OCI-M2 (cell line): ENCODE measurements around the gene C14orf39.
A peak's percentile ranks its signal among the peaks of the same experiment; 100 is the strongest.

ENCODE experiments used
- DNase-seq: peaks from one replicate; lab custom pipeline; 2025; ENCODE audit not compliant: unreplicated experiment; lab: John Stamatoyannopoulos, UW

The C14orf39 gene, protein sequence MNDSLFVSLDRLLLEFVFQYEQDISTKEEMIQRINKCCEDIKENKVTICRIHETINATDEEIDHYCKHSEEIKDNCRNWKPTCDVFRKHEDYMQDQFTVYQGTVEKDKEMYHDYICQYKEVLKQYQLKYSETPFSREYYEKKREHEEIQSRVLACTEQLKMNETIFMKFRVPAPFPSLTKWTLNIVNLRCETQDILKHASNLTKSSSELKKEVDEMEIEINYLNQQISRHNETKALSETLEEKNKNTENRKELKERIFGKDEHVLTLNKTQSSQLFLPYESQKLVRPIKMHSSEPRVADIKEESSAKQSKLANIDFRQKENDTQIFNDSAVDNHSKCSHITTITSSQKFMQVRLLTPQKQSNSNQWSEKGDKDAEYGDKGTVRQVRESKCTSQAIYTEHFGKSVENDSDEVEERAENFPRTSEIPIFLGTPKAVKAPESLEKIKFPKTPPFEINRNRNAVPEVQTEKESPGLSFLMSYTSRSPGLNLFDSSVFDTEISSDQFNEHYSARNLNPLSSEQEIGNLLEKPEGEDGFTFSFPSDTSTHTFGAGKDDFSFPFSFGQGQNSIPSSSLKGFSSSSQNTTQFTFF

DNA sequence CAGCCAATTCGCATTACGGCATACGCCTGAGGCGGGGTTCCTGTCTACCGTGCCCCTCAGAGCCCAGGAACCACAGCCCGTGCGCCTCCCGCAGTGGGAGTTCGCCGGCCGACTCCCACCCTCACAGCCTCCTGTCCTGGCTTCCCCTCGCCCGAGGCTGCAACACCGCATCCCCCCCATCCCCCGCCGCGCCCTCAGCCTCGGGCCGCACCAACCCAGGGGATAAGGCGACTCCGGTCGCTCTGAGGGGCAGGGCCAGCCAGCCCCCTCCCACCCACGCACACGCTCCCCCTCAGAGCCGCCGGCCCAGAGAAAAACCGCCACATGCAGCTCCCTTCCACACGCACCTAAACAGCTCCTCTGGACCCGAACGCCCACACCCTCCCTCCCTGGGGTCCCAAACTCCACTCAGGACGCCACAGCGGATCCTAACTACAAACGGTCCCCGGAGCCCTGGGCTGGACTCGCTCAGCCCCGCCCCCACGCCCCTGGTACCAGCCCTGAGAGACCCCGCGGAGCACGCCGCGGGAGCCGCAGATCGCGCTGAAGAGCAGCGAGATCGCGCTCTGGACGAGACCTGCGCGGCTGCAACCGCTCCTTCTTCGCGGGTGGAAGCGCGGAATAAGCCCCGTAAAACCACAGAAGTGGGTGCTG lies at the start of gene C14orf39:
TSS of gene C14orf39 (minus strand) at position 466 of the 654 bp plus-strand sequence. CDS start 985 bp downstream, outside the sequence.
- DNase-seq, result peak; percentile 89

DNA sequence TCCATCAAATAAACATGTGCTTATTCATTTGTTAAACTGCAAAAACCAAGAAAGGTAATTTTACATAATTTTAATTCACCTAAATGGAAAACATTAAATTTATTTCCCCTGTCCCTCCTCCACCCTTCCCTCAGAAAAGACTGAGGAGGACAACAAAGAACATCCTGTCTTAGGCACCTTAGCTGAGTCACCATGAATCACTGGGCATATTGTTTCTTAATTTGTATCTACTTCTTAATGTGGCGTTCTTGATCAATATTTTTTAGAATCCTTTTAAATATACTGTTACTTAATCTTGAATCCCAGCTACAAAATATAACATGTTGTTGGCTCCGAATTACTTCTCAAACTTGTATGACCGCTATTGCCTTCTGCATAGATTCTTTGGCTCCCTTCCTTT lies 46.6 kb upstream of the C14orf39 start:
- DNase-seq, result no peak

DNA sequence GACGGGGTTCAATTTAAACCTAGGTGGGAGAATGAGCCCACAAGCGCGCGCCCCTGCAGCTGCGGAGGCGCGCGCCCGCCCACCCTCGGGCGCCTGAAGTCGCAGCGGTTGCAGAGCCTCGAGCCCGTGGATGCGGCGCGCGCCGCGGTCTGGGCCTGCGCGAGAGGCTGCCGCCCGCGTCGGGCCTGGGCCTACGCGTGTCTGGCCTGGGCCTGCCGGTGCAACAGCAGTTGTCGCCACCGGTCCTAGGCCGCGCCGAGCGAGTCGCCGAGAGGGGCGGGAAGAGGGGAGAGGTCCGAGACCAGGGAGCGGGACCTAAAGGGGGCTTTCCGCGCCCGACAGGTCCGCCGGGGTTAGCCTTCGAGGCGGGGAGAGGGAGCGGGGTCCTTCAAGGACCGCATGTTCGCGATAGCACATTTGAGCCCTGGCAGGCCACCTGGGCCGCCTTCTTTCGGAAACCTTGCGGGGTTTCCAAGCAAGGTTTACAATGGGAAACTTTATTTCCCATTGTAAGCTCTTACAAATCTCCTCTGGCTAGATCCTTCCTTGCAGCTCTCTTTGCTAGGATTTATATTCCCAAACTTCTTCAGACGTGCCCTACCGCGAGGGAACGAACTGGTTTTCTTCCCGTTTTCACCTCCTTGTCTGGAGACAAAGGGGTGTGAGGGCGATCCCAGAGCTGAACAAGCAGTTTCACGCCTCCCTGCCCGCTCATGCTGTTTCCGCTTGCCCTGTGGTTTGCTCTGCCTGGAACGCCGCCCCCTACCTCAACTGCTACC lies 29.8 kb upstream of the C14orf39 start:
- no peak for DNase-seq

DNA sequence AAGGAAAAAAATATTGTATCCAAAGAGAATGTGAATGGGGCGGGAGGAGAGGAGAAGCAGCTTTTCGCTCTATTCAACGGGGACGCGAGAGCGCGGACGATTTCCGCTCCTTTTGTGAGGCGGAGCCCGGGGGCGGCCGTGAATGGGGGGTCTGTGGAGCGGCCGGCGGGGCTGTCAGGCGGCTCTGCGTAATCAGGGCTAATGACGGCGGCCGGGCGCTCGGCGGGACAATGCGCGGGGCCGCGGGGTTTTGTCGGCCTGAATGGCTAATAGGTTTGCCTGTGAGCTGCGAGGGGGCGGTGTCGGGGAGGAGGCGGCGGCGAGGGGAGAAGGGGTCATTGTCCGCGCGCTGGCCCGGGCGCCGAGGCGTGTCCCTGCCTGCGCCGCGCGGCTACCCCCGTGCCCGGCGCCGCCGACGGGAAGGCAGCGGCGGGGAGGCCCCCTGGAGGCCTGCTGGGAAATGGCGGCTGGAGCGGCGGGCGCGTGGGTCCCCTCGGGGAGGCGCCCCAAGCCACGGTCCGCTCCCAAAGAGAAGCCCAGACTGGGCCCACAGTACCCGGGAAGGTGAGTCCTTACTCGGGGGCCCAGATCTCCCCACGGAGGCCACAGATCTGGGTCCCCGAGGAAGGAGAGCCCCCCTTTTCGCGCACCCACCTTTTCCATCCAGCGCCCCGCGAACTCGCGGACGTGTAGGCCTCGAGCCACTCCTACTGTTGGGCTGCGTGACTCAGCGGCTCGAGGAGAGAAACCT lies 29.1 kb upstream of the C14orf39 start:
- no peak for DNase-seq

DNA sequence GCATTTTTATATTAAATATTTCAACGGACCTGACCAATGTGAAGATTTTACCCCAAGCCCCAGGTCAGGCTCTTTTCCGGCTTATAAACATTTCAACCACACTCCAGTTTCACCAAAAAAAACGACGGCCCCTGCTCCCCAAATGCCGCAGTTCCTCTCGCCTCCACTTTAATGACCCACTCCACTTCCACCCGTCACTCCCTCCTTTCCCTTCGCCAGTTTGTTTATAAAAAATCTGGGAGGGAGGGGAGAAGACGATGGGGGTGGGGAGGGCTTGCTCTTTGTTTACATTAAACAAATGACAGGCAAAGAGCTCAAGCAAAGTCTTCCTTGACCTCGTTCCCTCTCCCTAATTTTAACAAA lies 28.5 kb upstream of the C14orf39 start:
- DNase-seq, result no peak

DNA sequence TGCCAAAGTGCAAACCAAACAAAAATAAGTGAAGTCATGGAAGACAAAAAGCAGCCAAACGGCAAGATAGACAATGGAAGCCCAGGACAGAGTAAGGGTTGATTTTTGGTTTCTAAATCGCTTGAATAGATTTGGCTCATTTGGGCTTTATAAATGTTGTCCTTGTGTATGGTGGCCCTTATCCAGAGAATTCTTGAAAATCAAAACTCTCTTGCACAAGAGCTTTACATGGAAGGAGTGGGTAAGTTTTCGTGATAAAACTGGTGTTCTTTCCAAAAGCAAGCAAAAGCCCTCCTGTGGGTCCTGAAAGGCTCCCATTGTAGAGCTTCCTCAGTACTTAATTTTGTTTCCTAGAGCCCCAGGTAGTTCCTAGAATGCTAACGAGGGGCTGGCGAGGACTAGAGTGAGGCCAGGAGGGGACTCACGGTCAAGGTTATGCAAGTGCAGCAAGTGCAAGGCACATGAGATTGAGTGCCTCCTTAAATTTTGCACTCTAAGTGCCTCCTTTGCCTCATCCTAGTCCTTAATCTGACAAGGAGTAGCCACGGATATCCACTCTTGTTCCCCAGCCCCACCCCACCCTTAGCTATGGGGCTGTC lies 27.2 kb upstream of the C14orf39 start:
- DNase-seq, result no peak

DNA sequence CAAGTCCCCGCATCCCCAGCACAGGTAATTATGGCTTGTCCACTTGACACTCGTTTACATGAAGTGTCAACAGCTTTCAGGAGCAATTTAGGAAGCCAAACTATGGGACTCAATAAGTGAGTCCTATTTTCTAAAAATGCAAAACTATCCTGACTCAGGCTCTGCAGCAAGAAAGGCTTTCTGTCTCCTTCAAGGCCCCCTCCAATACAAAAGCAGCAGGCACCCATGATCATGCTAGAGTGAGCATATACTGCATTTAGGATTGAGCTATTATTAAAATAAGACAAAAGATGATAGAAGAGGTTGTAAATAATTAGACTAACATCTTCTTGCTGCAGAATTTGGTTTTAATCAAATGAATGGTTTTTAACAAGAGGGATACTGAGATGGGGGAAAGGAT lies 26.3 kb upstream of the C14orf39 start:
- DNase-seq, result no peak

DNA sequence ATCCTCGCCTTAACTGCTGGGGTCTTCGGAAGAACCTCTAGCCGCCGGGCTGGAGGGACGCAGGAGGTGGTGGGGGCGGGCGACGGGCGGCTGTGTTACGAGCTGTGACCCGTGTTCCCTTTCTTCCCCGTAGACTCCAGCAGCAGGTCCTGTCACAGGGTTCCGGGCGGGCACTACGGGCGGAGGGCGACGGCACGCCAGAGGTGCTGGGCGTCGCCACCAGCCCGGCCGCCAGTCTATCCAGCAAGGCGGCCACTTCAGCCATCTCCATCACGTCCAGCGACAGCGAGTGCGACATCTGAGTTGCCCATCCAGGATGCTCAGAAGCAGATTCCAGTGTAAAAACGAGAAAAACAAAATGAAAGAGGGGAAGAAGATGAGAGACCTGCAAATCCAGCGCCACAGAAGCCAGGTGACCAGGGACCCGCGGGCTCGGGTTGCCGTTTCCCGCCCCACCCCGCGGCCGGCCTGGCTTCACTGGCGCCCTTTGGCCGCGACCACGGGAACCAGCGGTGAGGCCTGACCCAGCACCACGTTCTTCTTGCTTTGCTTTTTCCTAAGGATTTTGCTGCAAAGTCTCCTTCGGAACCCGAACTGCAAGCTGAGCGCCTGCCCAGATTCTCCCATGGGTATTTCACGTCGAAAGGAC lies 25.2 kb upstream of the C14orf39 start:
- DNase-seq, result no peak

DNA sequence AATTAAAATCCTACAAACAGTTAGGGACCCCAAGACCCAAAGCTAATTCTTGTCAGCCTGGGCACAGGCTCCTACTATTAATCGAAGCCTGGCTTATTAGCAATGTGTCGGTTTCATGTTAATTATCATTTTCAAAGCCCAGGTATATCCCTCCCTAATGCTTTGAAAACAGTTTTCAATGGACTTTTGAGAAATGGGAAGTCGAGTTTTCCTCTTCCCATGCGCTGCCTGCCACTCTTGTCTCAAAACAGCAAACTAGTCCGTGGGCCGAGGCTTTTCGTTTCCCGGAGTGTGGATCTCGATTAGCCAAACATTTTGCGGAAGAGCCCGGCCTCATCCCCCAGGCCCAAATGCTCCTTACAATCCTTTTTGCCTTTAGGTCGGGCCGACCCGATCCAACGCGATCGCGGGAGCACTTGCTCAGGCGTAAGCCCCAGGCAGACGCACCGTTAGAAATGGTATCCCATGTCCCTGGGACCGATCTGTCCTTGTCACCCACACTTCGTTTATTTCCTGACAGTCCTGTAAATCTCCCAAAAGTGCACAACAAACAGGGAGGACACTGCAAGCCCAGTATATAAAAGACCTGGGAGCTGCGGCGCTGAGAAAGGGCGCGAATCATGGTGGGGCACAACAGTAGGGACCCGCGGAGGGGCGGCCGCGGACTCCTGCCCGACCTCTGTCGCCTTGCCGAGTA lies 24.5 kb upstream of the C14orf39 start:
- no peak for DNase-seq

DNA sequence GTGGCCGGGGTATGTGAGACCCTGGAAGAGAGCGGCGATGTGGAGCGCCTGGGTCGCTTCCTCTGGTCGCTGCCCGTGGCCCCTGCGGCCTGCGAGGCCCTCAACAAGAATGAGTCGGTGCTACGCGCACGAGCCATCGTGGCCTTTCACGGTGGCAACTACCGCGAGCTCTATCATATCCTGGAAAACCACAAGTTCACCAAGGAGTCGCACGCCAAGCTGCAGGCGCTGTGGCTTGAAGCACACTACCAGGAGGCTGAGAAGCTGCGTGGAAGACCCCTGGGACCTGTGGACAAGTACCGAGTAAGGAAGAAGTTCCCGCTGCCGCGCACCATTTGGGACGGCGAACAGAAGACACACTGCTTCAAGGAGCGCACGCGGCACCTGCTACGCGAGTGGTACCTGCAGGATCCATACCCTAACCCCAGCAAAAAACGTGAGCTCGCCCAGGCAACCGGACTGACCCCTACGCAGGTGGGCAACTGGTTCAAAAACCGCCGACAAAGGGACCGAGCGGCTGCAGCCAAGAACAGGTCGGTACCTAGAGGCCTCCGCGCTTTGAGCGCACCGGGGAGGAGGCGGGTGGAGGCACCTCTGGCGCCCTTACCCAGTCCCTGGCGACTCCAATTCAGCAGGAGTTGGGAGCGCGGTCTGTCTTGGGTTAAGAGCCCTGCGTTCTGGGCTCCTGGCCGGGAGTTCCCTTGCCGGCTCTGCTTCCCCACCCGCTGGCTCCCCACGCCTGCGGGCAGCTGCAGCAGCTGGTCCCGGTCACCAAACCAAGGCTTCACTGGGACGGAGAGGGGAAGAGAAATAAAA lies 23.8 kb upstream of the C14orf39 start:
- no peak for DNase-seq

DNA sequence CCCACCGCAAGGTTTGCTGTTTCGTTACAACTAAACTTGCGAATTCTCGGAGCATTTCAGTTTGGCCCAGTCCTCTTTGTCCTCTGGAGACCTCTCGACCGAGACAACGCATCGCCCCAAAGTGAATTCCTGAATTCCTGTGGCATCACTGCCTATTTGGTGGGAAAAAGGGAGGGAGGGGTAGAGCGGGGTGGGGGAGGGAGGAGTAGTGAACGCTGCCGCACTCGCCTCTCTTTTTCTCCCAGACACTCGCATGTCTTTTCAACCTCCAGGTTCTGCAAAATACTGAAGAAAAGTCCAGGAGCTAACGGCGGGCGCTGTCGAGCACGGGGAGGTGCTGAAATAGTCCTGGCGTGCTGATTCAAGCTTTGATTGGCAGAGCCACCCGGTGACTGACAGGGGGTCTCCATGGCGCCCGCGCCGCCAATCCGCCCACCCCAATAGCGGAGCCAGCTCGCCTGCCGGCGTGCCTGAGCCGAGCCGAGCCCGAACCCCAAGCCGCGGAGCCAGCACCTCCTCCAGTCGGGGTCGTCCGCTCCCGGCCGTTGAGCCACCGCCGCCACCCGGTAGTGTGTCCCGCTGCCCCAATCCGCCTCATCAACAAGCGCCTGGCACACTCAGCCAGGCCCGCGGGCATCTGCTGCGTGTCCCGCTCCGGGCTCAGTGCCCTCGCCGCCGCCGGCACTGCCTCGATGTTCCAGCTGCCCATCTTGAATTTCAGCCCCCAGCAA lies 23.0 kb upstream of the C14orf39 start, which contains the start of gene SIX6:
TSS of gene SIX6 (plus strand) at position 440 of the 731 bp plus-strand sequence. CDS start at position 693, 253 bp downstream.
- no peak for DNase-seq

DNA sequence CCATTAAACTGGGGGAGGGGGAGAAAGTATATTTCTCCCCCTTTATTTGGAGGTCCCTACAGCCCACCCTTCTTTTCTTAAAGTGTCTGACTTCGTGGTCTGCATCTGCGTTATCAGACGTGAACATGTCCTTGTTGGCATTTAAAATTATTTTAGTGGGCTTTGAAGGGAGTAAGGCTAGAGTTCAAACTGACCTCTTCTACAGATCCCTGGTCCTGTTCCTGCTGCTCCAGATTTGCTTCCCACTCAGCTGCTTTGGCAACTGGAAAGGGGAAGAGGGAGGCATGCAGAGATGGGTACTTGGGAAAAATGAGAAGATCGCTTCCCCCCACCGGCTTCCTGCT lies 22.5 kb upstream of the C14orf39 start:
- DNase-seq, result no peak

DNA sequence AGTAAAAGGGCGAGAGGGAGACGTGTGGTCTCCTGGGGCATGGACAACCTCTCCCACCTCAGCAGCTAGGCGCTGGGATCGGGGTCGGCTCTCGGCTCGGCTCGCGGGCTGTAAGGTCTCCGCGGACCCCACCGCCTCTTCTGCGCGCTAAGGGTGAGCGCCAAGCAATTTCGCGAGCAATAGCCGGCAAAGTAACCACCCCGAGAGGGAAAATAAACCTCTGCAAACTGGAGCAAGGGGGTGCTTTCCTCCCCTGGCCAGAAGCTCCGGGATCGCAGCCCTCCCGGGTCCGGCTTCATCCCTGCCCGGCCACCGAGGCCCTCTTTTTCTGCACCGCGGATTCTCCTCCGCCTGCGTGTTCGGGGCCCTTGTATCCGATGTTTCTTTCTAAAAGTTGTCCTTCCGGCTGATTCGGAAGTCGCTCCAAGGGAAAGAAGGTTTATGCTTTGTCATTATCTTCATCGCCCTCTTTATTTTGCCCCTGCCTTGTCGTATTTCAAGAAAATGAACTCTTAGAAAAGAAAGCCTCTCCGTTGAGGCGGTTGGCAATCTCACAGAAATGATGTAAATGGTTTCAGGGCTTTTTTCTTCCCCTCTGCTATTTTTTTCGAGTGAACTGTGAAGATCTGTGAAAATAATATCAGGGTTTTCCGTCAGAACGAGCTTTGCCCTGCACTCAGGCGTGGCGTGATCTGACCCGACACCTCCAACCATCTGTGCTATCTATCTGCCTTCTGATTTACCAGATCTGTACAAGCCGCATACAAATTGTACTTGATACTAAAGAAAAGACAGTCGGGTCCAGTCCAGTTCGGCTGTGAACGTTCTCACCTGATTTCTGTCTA lies 21.3 kb upstream of the C14orf39 start:
- DNase-seq, result no peak

DNA sequence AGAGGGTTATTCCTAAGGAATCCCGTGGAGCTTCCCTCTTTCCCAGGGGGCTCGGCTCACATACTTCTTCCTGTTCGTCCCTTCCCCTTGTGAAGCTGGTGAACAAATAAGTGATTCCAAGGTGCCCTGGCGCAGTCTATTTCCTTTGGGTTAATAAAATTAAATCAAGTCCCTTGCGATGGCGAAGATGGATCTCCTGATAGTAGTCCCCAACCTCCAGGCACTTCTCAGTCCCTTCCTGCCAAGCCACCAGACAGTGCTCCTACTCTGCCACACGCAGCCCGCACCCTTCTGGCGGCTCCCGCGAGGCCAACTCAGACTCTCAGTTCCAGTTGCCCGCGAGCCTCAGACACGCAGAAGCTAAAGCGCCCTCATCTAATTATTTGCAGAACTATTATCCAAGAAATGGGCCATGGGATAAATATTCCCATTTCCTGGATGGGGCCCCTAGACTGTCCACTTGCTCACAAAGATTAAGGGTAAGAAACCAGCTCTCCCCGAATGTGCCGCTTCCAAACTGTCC lies 20.7 kb upstream of the C14orf39 start:
- no peak for DNase-seq

DNA sequence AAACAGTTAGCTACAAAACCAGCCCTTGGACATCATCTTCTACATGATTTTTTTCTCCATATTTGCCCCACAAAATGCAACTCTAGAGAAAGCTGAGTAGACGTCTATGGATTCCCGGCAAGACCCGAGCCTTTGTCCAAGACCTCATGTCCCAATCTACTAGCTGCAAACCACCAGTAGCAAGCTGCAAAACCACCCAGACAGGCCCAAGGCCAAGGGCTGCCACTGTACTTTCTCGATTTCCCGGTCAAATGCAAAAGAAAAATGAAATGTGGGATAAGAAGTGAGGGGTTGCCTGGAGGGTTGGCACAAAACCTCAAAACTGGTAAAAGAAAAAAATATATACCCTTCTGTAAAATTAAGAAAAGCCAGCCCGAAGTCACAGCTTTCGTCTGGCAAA lies 20.1 kb upstream of the C14orf39 start:
- no peak for DNase-seq

DNA sequence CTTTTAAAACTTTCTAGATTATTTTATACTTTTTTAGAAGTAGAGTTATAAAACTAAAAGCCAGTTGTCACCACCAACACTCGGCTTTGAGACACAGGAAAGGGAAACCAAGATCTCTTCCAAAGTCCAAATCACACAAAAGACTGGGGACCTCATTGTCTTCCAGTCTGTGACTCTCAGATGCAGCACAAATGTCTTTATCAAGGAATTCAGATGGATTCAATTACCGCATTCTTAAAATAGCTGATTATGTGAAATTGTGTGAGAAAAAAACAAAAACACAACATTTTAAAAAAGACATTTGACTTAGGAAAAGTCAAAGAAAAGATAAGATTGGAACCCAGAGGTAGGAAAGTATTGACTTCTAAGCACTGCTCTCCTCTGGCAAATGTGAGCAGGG lies 19.6 kb upstream of the C14orf39 start:
- no peak for DNase-seq

DNA sequence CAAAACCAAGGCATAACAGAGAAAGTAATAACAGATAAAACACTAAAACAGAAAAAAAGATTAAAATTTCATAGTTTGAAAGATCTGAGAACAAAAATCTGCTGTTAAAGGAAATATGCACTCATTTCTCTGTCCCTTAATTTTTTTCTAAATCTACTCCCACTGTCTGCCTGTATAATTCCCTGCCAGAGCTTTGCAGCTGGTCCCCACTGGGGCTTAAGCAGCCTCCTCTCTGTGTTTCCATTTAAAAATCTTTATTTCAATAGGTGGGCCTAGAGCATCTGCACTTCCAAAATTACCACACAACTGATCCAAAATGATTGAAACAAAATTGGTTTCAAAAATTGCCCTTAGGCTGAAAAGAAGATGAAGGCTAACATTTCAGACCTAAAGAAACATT lies 16.7 kb upstream of the C14orf39 start:
- no peak for DNase-seq
